Measurements from ENCODE around the gene ZNF134.

Gene ZNF134

DNA sequence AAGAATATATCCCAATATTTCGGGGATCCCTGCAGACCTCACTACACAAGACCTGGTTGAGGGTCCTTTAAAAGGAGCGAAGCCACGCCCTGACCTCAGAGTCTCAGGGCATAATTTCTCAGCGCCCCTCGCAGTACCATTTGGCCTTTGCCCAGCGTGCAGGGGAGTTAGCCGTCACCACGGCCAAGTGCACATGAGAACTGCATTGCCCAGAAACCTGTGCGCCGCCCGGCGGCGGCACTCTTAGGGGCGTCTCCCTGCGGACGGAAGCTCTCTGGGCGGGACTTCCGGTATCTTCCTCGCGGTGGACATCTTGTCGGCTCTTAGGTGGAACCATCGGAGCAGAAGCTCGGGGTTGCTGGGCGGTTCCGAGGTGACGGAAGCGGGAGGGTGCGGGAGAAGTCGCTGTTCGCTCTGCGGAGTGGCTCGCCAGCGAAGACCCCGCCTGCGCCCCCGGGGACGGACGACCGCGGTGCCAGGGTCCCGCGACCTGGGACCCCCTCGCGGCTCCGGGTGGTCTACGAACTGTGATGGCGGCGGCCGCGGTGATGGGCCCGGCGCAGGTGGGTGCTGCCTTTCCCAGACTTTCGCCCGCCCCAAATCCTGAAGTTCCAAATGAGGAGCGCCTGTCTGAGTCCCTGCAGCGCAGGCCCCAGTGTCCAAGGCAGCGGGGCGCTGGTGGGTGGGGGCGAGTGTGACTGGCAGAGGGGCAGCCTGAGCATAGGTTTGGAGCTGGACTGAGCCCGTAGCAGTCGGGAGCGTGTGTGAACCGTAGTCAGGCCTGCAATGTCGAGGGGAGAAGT is at the start of gene ZNF134:
ZNF134 (plus strand) TSS at position 302 of the 803 bp plus-strand sequence. CDS start 5,227 bp downstream, outside the sequence.
- Mint-ChIP-seq H3K27me3 (no peaks in the 10 kb centered on the region), H3K4me3 (peak within 1 kb of the TSS; percentile 79), H3K27ac (ENCODE audit: low read depth) (peak within 1 kb of the TSS; percentile 84), H3K4me1 (peaks cover 38% of the 10 kb centered on the region), H3K36me3 (ENCODE audit: insufficient read depth) (peaks cover 15% of the 10 kb centered on the region), H3K9me3 (peaks cover 49% of the 10 kb centered on the region)
- ATAC-seq (replicated peaks; ENCODE audit: extremely low read depth, poor library complexity, severe bottlenecking) (peak; percentile 100), DNase-seq (ENCODE audit: low spot score in 2 of 2) (peak; percentile 74 to 78)

DNA sequence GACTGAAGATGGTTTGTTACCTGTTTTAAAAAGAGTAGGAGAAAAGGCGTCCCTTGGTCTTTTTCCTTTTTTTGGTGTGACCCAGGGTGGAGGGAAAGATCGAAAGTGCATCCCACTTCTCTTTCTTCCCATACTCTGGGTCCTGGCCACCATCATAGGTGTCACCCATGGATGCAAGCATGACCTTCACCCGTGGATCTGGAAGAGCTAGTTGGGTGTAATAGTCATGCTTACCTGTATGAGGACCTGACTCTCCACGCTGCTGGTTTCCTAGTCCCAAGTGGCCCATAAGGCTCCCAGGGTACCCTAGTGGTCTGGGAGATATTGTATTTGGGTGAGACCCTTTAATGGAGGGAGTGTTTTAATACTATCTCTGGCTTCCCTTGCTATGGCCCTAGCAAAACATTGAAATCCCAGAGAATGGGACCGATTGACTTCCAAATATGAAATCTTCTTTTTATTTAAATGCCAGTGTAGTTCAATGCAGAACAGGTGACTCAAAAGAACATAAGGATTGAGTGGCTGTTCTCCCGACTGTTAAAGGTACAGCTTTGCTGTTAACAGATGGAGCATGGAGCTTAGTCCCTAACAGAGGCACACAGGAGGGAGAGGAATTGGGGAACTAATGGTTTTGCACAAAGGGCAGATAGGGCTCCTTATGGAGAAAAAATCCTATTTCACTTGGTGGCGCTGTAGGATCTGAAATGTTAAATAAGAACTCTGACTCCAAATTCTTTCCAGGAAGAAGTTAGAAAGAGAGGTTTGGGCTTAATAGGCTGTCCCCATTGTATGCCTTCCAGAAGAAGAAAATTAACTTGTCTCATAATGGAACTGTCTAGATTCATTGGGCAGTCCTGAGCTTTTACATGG is 47.4 kb upstream of the ZNF134 start:
- DNase-seq (ENCODE audit: low spot score in 2 of 2), result no peak
- no peak for ATAC-seq (replicated peaks; ENCODE audit: extremely low read depth, poor library complexity, severe bottlenecking)
- H3K27me3 Mint-ChIP-seq, result peaks cover 9% of the 10 kb centered on the region
- no peak overlapping the region for H3K4me3 Mint-ChIP-seq
- no peaks in the 10 kb centered on the region for H3K4me1 Mint-ChIP-seq
- H3K27ac Mint-ChIP-seq (ENCODE audit: low read depth), result no peak overlapping the region
- peaks cover 40% of the 10 kb centered on the region for H3K9me3 Mint-ChIP-seq
- no peaks in the 10 kb centered on the region for H3K36me3 Mint-ChIP-seq (ENCODE audit: insufficient read depth)

DNA sequence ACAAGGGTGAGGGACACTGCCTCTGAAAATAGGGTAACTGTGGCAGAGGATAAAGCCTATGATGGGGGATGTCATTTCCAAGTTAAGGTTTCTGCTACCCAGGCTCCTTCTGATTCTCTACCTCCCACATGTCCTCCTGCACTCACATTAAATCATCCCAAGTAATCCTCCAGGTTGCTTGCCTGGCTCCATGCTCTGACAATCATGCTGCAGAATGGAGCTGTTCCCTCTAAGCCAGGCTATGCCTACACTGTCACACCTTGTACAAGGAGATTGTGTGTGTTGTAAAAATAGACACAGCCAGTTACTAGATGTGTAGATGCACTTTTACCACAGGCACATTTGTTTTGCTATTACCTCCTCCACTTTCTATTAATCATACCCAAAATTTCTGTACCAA is 43.3 kb upstream of the ZNF134 start:
- Mint-ChIP-seq H3K4me3 (no peak overlapping the region), H3K27ac (ENCODE audit: low read depth) (no peak overlapping the region), H3K9me3 (peaks cover 42% of the 10 kb centered on the region), H3K4me1 (no peaks in the 10 kb centered on the region), H3K27me3 (no peaks in the 10 kb centered on the region), H3K36me3 (ENCODE audit: insufficient read depth) (peaks cover 22% of the 10 kb centered on the region)
- no peak for ATAC-seq (replicated peaks; ENCODE audit: extremely low read depth, poor library complexity, severe bottlenecking)
- DNase-seq (ENCODE audit: low spot score in 2 of 2), result no peak

DNA sequence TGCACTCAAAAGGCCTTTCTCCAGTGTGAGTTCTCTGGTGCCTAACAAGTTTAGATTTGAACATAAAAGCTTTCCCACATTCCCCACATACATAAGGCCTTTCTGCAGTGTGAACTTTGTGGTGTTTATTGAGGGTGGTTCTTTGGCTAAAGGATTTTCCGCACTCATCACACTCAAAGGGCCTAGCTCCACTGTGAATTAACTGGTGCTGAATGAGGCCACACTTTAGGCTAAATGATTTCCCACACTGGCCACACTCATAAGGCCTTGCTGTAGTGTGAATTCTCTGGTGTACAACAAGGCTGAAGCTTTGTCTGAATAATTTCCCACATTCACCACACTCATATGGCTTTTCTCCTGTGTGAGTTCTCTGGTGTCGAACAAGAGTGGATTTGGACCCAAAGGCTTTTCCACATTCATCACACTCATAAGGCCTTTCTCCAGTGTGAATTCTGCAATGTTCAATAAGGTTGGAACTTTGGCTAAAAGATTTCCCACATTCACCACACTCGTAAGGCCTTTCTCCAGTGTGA is 41.6 kb upstream of the ZNF134 start:
- ATAC-seq (replicated peaks; ENCODE audit: extremely low read depth, poor library complexity, severe bottlenecking) (no peak), DNase-seq (ENCODE audit: low spot score in 2 of 2) (no peak)
- Mint-ChIP-seq H3K4me1 (peaks cover 14% of the 10 kb centered on the region), H3K4me3 (no peak overlapping the region), H3K27ac (ENCODE audit: low read depth) (no peak overlapping the region), H3K9me3 (peaks cover 44% of the 10 kb centered on the region), H3K36me3 (ENCODE audit: insufficient read depth) (peaks cover 27% of the 10 kb centered on the region), H3K27me3 (no peaks in the 10 kb centered on the region)

DNA sequence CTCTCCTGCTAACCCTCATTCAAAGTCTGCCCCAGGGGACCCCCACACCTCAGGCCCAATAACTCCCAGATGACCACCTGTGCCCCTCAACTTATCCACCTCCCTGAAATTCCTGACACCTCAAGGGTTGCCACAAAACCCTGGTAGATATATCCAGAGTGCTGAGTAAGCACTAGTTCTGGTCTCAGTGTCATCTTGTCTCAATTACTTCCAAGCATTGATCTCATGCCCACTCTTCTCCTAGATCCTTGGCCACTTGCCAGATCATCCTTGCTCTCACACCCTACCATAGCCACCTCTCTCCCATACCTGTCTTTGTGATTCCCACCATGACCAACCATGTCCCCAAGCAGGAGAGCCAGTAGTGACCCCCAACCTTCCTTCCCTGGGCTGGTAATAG is 37.4 kb upstream of the ZNF134 start:
- Mint-ChIP-seq H3K9me3 (peaks cover 33% of the 10 kb centered on the region), H3K27me3 (no peaks in the 10 kb centered on the region), H3K4me3 (peak overlapping the region; percentile 80), H3K4me1 (peaks cover 25% of the 10 kb centered on the region), H3K36me3 (ENCODE audit: insufficient read depth) (peaks cover 27% of the 10 kb centered on the region), H3K27ac (ENCODE audit: low read depth) (no peak overlapping the region)
- no peak for ATAC-seq (replicated peaks; ENCODE audit: extremely low read depth, poor library complexity, severe bottlenecking)
- no peak for DNase-seq (ENCODE audit: low spot score in 2 of 2)

DNA sequence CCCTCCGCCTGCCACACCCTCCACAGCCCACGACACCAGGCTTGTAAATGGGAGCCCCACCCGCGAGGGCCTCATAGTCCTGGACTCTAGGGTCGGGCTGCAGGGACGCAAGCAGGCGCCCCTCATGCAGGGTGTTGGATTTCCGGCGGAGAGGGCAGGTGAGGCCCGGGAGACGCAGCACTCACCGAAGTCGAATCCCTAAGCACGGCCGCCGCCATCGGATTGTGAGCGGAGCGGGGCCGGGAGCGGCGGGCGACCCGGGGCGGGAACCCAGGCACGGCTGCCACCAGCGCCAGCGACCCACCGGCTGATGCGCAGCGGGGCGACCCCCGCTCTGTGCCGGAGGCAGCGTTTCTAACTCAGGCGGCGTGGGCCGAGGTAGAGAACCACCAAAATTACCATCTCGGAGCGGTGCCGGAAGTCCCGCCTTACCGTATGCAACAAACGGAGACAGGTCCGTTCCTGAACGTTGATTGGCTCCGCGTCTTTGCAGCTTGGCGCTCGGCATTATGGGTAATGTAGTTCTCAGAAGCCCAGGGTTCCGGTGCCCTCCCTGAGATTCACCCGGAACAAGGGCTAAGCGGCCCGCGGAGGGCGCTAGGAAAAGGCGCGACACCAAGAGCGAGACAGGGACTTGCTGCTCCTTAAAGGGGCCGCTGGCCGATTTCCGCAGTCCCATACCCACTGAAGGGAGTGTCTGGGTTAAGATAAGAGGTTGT is 35.4 kb upstream of the ZNF134 start, which contains the start of gene ZNF416:
ZNF416 (minus strand) TSS at position 425 of the 719 bp plus-strand sequence; CDS start at position 218, 207 bp downstream.
- peaks cover 38% of the 10 kb centered on the region for H3K9me3 Mint-ChIP-seq
- peak within 1 kb of the TSS; percentile 80 for H3K4me3 Mint-ChIP-seq
- ATAC-seq (replicated peaks; ENCODE audit: extremely low read depth, poor library complexity, severe bottlenecking), result peak; percentile 97
- H3K27ac Mint-ChIP-seq (ENCODE audit: low read depth), result peak within 1 kb of the TSS; percentile 59
- H3K27me3 Mint-ChIP-seq, result no peaks in the 10 kb centered on the region
- peaks cover 27% of the 10 kb centered on the region for H3K4me1 Mint-ChIP-seq
- H3K36me3 Mint-ChIP-seq (ENCODE audit: insufficient read depth), result peaks cover 18% of the 10 kb centered on the region
- peak; percentile 86 to 96 for DNase-seq (ENCODE audit: low spot score in 2 of 2)

DNA sequence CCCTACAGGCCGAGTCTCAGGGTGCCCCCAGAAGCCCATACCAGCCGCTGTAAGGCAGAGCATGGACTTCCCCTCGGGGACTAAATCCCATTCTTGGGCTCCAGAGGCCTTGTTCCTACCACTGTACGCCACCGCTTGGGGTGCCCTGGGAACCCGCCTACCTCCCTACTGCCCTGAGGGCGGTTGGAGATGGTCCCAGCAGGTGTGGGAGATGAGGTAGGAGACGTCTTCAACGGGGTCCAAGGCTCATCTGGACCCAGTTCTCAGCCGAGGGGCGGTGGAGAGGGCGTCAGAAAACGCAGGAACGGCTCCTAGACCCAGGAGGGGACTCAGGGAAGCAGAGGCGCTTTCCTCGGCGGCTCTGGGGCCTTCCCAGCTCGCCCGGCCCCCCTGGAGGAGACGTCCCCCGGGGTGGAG is 30.9 kb upstream of the ZNF134 start:
- H3K9me3 Mint-ChIP-seq, result peaks cover 27% of the 10 kb centered on the region
- peaks cover 5% of the 10 kb centered on the region for H3K36me3 Mint-ChIP-seq (ENCODE audit: insufficient read depth)
- no peak overlapping the region for H3K4me3 Mint-ChIP-seq
- H3K4me1 Mint-ChIP-seq, result peaks cover 14% of the 10 kb centered on the region
- H3K27me3 Mint-ChIP-seq, result no peaks in the 10 kb centered on the region
- ATAC-seq (replicated peaks; ENCODE audit: extremely low read depth, poor library complexity, severe bottlenecking) (no peak), DNase-seq (ENCODE audit: low spot score in 2 of 2) (no peak)
- no peak overlapping the region for H3K27ac Mint-ChIP-seq (ENCODE audit: low read depth)

DNA sequence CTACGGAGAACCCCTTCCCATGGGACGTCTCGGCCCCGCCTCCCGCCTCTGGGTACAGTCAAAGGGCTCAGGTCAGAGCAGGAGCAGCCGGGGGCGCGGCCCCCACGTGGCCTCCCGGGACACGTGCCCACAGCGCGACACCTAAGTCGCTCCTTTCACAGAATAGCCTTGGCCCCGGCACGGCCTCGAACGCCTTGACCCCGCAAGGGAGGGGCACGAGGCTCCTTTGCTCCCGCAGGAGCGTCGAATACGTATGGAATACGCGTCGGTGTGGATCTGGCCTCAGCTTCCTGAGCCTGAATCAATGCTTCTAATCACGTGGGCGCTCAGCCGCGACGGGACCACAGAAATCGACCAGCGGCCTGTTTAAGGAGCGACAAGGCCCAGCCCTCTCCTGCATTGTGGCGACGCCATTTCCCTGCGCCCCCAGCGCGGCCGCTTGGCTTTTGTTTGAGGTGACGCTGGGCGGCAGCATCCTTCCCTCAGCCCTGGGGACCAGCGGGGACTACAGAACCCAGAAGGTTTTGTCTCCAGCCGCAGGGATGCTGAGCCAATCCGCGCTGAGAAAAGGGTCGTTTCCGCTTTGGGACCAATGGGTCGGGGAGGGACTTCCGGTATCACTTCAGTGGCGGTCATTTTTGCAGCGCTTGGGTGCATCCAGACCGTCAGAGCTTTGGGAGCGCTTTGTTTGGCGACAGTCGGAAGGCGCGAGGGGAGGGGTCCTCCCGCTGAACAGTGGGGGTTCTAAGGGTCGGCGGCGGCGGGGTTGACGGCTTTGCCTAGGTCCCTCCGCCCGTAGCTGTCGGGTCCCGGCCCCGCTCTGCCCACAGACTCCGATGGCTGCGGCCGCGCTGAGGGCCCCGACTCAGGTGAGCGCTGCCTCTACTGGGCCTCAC is 30.3 kb upstream of the ZNF134 start, which contains the start of gene ZIK1:
ZIK1 (plus strand) TSS at position 625 of the 896 bp plus-strand sequence; CDS start at position 837, 212 bp downstream.
- Mint-ChIP-seq H3K36me3 (ENCODE audit: insufficient read depth) (peaks cover 5% of the 10 kb centered on the region), H3K4me1 (peaks cover 14% of the 10 kb centered on the region), H3K27me3 (no peaks in the 10 kb centered on the region), H3K4me3 (peak within 1 kb of the TSS; percentile 84), H3K27ac (ENCODE audit: low read depth) (peak within 1 kb of the TSS; percentile 63), H3K9me3 (peaks cover 30% of the 10 kb centered on the region)
- DNase-seq (ENCODE audit: low spot score in 2 of 2), result peak; percentile 51 to 69
- ATAC-seq (replicated peaks; ENCODE audit: extremely low read depth, poor library complexity, severe bottlenecking), result peak; percentile 76

DNA sequence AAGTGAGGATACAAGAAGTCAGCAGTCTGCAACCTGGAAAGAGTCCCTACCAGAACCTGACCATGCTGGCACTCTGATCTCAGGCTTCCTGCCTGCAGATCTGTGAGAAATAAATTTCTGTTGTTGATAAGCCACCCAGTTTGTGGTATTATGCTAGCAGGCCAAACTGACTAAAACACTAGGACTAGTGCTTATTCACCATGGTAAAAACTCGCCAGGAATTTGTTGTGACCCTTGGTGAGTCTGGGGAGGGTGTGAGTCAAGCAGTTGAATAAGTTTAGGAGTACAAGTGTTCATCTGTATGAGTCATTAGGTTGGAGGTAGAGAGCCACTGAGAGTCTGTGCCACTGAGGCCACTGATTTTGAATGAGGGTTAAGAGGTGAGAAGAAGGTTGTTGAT is 26.5 kb upstream of the ZNF134 start:
- Mint-ChIP-seq H3K27ac (ENCODE audit: low read depth) (no peak overlapping the region), H3K4me3 (no peak overlapping the region), H3K4me1 (peaks cover 13% of the 10 kb centered on the region), H3K27me3 (no peaks in the 10 kb centered on the region), H3K9me3 (peaks cover 40% of the 10 kb centered on the region), H3K36me3 (ENCODE audit: insufficient read depth) (peaks cover 7% of the 10 kb centered on the region)
- DNase-seq (ENCODE audit: low spot score in 2 of 2) (no peak), ATAC-seq (replicated peaks; ENCODE audit: extremely low read depth, poor library complexity, severe bottlenecking) (no peak)

DNA sequence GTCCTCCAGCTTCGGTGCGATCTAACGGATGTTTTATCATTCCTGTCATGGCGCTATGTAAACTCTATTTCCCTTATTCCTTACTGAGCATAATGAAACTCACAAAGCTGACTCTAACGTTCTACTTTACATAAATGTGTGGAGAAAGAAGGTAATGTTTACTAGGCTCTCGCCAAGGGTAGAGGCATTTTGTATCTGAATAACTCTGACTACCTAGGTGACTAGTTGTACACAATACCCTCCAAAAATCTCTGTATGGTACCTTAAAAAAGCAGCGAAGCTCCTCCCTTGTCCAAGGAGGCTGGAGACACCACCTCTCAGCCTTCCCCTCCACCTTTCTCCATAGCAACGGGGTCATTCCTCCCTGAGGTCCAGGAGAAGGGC is 14.7 kb upstream of the ZNF134 start:
- H3K27me3 Mint-ChIP-seq, result no peaks in the 10 kb centered on the region
- peaks cover 4% of the 10 kb centered on the region for H3K36me3 Mint-ChIP-seq (ENCODE audit: insufficient read depth)
- H3K4me3 Mint-ChIP-seq, result peak overlapping the region; percentile 81
- H3K9me3 Mint-ChIP-seq, result peaks cover 28% of the 10 kb centered on the region
- peaks cover 22% of the 10 kb centered on the region for H3K4me1 Mint-ChIP-seq
- ATAC-seq (replicated peaks; ENCODE audit: extremely low read depth, poor library complexity, severe bottlenecking) (no peak), DNase-seq (ENCODE audit: low spot score in 2 of 2) (no peak)
- H3K27ac Mint-ChIP-seq (ENCODE audit: low read depth), result peak overlapping the region; percentile 68

DNA sequence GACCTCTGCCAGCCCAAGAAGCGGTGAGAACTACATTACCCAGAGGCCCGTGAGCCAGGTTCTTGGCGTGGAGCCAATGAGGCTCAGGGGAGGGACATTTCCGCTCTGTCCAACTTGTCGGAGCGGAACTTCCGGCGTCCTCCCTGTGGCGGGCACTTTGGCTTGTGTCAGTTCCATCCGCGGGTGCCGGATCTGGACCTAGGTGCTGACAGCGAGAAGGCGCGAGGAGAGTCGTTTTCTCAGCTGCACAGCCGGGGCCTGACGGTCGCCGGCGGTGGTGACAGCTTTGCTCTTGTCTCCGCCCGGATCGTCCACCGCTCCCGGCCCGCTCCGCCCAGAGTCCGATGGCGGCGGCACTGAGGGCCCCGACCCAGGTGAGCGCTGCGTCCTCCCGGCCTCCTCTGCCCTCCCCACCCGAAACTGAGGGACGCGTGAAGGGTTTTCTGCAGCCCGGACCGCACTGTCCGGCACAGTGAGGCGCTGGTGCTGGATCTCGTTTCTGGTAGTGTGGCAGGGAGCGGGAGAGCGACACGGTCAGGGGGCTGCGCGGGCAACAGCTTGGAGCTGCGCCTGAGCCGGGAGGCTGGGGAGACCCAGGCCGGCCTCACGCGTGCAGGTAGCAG is 14.2 kb upstream of the ZNF134 start, which contains the start of gene ZNF530:
ZNF530 (plus strand) TSS at position 125 of the 623 bp plus-strand sequence. CDS start 4,461 bp downstream, outside the sequence.
- H3K27me3 Mint-ChIP-seq, result no peaks in the 10 kb centered on the region
- H3K36me3 Mint-ChIP-seq (ENCODE audit: insufficient read depth), result peaks cover 4% of the 10 kb centered on the region
- peaks cover 33% of the 10 kb centered on the region for H3K9me3 Mint-ChIP-seq
- H3K4me3 Mint-ChIP-seq, result peak within 1 kb of the TSS; percentile 81
- ATAC-seq (replicated peaks; ENCODE audit: extremely low read depth, poor library complexity, severe bottlenecking) (peak; percentile 91), DNase-seq (ENCODE audit: low spot score in 2 of 2) (peak; percentile 66 to 67)
- peak within 1 kb of the TSS; percentile 68 for H3K27ac Mint-ChIP-seq (ENCODE audit: low read depth)
- H3K4me1 Mint-ChIP-seq, result peaks cover 22% of the 10 kb centered on the region

All from central memory CD8-positive, alpha-beta T cell (primary cell).